VCaP (cell line): ENCODE measurements around the gene UBN1.
A peak's percentile ranks its signal among the peaks of the same experiment; 100 is the strongest.

Experiments
- H3K27ac ChIP-seq: fragments of 450-650 bp; 2 replicates; pipeline ENCODE4 v1.5.1; 2017
- TF ChIP-seq, protein P1 (sequence below): fragments of 450-650 bp; conservative IDR thresholded peaks from 2 replicates; pipeline ENCODE4 v1.5.1; 2017; ENCODE audit warnings: mild to moderate bottlenecking, moderate library complexity

UBN1 gene

DNA sequence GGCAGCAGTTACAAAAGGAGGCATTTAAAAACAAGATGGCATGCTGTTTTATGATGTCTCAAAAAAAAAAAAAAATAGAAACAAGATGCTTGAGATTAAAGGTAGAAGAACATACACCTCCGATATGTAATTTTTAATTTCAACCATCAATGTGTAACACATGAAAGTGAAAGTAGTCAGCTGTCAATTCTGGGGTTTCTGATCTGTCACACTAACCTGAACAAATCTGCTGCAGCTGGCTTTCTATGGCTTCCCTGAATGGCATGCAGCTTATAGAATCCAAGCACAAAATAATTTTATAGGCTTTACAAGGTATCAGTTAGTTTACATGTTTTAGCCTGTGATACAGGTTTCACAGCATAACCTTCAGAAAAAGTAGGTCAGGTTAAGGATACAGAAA lies 13.7 kb upstream of the UBN1 start:
- H3K27ac ChIP-seq, result peak overlapping the region; percentile 56; the same call in 1 of the 2 replicates
- TF ChIP-seq, protein P1, sequence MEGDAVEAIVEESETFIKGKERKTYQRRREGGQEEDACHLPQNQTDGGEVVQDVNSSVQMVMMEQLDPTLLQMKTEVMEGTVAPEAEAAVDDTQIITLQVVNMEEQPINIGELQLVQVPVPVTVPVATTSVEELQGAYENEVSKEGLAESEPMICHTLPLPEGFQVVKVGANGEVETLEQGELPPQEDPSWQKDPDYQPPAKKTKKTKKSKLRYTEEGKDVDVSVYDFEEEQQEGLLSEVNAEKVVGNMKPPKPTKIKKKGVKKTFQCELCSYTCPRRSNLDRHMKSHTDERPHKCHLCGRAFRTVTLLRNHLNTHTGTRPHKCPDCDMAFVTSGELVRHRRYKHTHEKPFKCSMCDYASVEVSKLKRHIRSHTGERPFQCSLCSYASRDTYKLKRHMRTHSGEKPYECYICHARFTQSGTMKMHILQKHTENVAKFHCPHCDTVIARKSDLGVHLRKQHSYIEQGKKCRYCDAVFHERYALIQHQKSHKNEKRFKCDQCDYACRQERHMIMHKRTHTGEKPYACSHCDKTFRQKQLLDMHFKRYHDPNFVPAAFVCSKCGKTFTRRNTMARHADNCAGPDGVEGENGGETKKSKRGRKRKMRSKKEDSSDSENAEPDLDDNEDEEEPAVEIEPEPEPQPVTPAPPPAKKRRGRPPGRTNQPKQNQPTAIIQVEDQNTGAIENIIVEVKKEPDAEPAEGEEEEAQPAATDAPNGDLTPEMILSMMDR, result no peak

DNA sequence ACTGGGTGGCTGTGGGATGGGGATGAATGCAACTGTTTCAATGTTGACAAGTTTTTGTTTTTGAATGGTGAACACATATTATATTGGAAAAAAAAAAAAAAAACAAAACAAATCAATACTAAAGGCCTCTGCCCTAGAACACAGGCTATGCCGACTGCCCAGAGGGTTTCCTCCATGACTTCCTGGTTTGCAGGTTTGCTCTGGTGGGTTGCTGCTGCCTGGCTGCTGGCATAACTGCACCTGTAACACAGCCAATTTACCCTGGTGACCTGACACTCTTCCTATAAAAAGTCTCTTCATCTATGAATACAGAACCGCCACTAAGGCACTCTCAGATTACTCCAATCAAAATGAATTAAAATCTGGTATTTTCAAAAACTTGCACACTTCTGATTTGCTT lies 10.6 kb upstream of the UBN1 start:
- peak overlapping the region; percentile 22 for H3K27ac ChIP-seq
- TF ChIP-seq, protein P1, result no peak

DNA sequence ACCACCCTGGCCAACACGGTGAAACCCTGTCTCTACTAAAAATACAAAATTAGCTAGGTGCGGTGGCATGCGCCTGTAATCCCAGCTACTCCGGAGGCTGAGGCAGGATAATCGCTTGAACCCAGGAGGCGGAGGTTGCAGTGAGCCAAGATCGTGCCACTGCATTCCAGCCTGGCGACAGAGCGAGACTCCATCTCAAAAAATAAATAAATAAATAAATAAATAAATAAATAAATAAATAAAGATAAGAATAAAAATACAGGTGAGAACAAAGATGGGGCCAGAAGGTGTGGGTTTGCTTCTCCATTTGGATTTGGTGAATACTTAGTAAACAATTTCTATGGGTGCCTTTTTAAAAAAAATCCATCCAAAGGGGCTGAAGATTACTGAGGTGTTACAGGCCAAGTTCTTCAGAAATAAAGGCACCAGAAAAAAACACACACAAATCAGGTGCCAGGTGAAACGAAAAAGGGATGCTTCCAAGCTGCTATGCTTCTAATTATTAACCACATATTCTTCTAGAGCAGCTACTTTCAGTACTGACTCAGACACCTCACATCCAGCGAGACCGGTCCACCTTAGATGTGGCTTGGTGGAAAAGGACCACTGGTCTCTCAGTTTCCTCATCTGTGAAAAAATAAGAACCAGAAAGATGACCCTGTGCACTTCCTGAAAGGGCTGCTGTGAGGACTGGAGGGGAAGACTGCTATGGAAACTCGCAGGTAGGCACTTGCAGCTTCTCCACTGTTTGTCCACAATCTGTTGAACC lies 9.4 kb upstream of the UBN1 start:
- no peak overlapping the region for H3K27ac ChIP-seq

DNA sequence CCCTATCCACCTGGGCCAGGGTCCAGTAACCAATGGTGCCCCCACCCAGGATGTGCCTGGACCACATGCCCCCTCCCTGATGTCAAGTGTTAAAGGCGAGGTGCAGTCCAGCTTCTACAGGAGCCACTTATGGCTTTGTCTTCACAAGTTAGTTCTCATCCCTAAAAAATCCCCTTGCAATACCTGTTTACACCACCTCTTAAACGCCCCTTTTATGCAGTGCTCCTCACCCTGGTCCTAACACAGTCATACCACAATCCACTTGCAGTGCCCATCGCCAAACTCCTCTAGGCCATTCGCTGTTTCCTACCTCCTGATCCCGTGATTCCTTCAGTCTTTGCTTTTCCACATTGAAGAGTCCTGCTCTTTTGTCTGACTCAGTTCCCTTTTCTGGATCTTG lies 7.3 kb upstream of the UBN1 start:
- TF ChIP-seq, protein P1, result no peak
- no peak overlapping the region for H3K27ac ChIP-seq

More for the DNA sequence above, 9.4 kb upstream of the UBN1 start:
- TF ChIP-seq, protein P1, result no peak

DNA sequence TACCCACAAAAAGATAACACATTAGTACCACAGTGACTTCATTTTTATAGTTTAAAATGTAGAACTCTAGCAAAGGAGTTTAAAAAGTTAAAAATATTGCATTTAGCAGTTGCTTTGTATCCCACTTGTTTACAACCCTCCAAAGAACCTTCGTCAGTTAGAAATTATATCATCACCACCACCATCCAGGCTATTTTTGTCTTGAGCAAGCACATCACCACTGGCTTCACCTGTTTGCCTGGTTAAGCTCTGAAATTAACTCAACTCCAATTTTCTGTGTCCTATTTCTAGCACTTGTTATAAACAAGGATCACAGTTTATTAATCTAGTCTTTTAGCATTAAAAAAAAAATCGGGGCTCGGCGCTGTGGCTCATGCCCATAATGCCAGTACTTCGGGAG lies 6.3 kb upstream of the UBN1 start:
- H3K27ac ChIP-seq, result no peak overlapping the region
- TF ChIP-seq, protein P1, result no peak

DNA sequence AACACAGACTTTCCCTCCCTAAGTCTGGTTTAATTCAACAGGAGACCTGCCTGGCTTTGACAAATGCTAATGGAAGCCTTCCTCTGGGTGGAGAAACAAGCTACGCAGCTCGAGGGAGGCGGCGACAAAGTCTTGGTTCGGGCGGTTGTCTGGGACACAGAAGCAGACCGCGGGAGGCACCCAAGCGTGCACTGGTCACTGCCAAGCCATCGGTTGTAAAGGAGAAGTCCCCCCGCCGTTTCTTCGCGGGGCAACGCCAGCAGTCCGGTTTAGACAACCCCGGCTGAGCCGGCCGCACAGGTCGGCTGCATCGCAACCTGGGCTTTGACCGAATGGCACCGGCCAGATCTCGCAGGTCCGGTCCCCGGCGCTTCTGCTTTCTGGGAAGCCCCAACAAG lies 779 bp upstream of the UBN1 start:
- H3K27ac ChIP-seq, result peak overlapping the region; percentile 86
- TF ChIP-seq, protein P1, result no peak

DNA sequence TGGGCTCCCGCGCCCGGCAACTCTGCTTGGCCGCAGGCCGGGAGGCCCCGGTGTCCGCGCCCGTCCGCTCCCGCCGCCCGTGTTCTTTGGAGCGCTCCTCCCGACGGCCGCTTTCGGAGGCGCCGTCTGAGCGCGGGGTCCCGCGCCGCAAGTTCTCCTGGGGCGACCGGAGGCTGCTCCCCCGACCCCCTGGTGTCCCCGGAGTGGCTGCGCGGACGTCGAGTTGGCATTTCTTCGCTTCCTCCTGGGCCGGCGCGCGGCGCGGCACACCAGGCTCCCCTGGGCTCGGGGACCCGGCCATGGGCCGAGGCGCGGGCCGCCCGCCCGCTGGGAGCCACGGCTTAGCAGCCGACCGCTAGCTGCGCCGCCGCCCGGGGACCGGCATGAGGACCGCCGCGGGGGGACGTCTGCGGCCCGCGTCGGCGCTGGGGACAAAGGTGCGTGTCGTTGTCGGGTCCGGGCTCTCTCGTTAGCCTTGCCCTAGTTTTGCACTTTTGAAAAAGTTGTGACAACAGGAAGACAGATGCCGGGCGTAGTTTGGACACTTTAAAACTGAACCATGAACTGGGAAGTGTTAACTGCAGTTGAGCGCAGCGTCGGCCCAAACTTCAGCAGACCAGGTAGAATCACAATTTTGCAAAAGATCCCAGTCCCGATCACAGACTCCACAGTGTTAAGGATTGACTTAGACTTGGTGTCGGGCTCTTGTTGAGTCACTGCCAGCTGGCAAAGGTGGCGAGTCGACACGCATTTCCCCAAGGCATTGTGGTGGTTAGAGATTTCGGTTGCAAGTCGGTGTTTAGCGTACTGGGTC lies 700 bp downstream of the UBN1 start:
- TF ChIP-seq, protein P1, result no peak
- peak overlapping the region; percentile 86 for H3K27ac ChIP-seq
